Caco-2 (cell line): Measurements from ENCODE around the gene GNG14. TPM values are rescaled to one million over a fixed set of nuclear protein-coding genes. Genes with fewer than 3 reads are reported as not detected.

Source experiments
- BruUV-seq: library from RNA; stranded (reverse); fragments of 400-500 nt; replicated peaks from 2 replicates; lab custom pipeline; 2021; lab: Mats Ljungman, UMichigan
- CTCF ChIA-PET: fragments of 300-600 bp; sonication (Branson Sonifier 250); formaldehyde crosslinking; loops from one replicate; lab custom pipeline; 2022; ENCODE audit warnings: antibody characterized with exemption; lab: Charles Lee
- POLR2A ChIA-PET: fragments of 300-600 bp; sonication (Branson Sonifier 250); formaldehyde crosslinking; loops from one replicate; lab custom pipeline; 2022; ENCODE audit warnings: antibody characterized with exemption; lab: Charles Lee
- DNase-seq, 2 experiments: peaks; one replicate each; pipeline versions ENCODE4 v3.0.0 to v3.0.0-alpha.2; 2020 to 2022
- H3K27me3 ChIP-seq: replicated peaks from 2 replicates; pipeline ENCODE4 v1.6.0; 2011; ENCODE audit warnings: low read length; ENCODE audit not compliant: control insufficient read depth, insufficient read depth
- H3K36me3 ChIP-seq: 2 replicates; pipeline ENCODE4 v1.5.1; 2011; ENCODE audit warnings: low read length; ENCODE audit not compliant: control insufficient read depth, insufficient read depth
- H3K4me1 ChIP-seq: fragments of 250-450 bp; sonication (Bioruptor Pico); 2 replicates; pipeline ENCODE4 v1.5.1; 2020; ENCODE audit warnings: mild to moderate bottlenecking
- H3K4me3 ChIP-seq: 2 replicates; pipeline ENCODE4 v1.5.1; 2011; ENCODE audit warnings: low read depth, mild to moderate bottlenecking, control low read depth, low read length
- H3K9me3 ChIP-seq: fragments of 250-450 bp; sonication (Bioruptor Pico); 2 replicates; pipeline ENCODE4 v1.5.1; 2020; ENCODE audit warnings: mild to moderate bottlenecking, moderate library complexity
- H3K27ac Mint-ChIP-seq: one replicate; pipeline ENCODE4 v1.8.0; 2022; ENCODE audit warnings: mixed read lengths; ENCODE audit not compliant: unreplicated experiment
- H3K27me3 Mint-ChIP-seq: one replicate; pipeline ENCODE4 v1.8.0; 2022; ENCODE audit warnings: mixed read lengths; ENCODE audit not compliant: insufficient read depth, unreplicated experiment
- H3K36me3 Mint-ChIP-seq: one replicate; pipeline ENCODE4 v1.8.0; 2022; ENCODE audit warnings: mild to moderate bottlenecking, mixed read lengths; ENCODE audit not compliant: insufficient read depth, unreplicated experiment
- H3K4me1 Mint-ChIP-seq: one replicate; pipeline ENCODE4 v1.8.0; 2022; ENCODE audit warnings: low read depth, mixed read lengths; ENCODE audit not compliant: unreplicated experiment
- H3K4me3 Mint-ChIP-seq: one replicate; pipeline ENCODE4 v1.8.0; 2022; ENCODE audit warnings: mild to moderate bottlenecking, moderate library complexity, mixed read lengths; ENCODE audit not compliant: unreplicated experiment
- H3K9me3 Mint-ChIP-seq: one replicate; pipeline ENCODE4 v1.8.0; 2022; ENCODE audit warnings: mixed read lengths; ENCODE audit not compliant: unreplicated experiment
- CTCF ChIP-seq, 2 experiments: fragments of 200-600 bp in 1 of 2; IDR thresholded peaks; 1 replicate in 1 of 2; 2 replicates in 1 of 2; pipeline versions ENCODE4 v1.5.1 to v1.8.0; 2011 to 2022; ENCODE audit warnings: antibody characterized with exemption in 1 of 2, control low read depth in 1 of 2, inconsistent platforms in 1 of 2, low read depth in 1 of 2, low read length in 1 of 2, mild to moderate bottlenecking in 1 of 2, moderate library complexity in 1 of 2; ENCODE audit not compliant: insufficient read depth in 1 of 2, severe bottlenecking in 1 of 2, unreplicated experiment in 1 of 2
- intact Hi-C: fragments of 100-400 bp; cut with micrococcal nuclease; formaldehyde crosslinking; loops from one replicate; pipeline ENCODE4 v1.10.0; 2022; ENCODE audit not compliant: unreplicated experiment
- total RNA-seq: library from RNA; stranded (reverse); gene quantifications from 2 replicates; pipeline ENCODE4 v1.2.3, GENCODE V29; 2022

GNG14 gene
- total RNA-seq, 1 experiment from 2014 or later = not detected

- H3K27me3 Mint-ChIP-seq = no peaks in the 10 kb centered on the region
- peaks cover 32% of the 10 kb centered on the region for H3K36me3 Mint-ChIP-seq
- Histone ChIP-seq H3K4me3 (no peak overlapping the region), H3K27me3 (no peaks in the 10 kb centered on the region), H3K9me3 (no peaks in the 10 kb centered on the region), H3K36me3 (no peaks in the 10 kb centered on the region), H3K4me1 (no peaks in the 10 kb centered on the region)
- TF ChIP-seq CTCF (IDR thresholded peaks at IDR 0.05; ENCODE audit: insufficient read depth in 1 of 2, low read depth in 1 of 2, low read length in 1 of 2, severe bottlenecking in 1 of 2, unreplicated experiment in 1 of 2) = no peak
- no peak overlapping the region for H3K4me3 Mint-ChIP-seq
- DNase-seq = no peak
- BruUV-seq = no TSS peak
- H3K27ac Mint-ChIP-seq = no peak overlapping the region
- ChIA-PET POLR2A (no interaction called here), CTCF (no interaction called here)
- no peaks in the 10 kb centered on the region for H3K4me1 Mint-ChIP-seq
- intact Hi-C loops = no loop called here
- H3K9me3 Mint-ChIP-seq = no peaks in the 10 kb centered on the region
Measured at GRCh38 chr19:12656899-12657571, 30.8 kb upstream of the GNG14 start.

DNA sequence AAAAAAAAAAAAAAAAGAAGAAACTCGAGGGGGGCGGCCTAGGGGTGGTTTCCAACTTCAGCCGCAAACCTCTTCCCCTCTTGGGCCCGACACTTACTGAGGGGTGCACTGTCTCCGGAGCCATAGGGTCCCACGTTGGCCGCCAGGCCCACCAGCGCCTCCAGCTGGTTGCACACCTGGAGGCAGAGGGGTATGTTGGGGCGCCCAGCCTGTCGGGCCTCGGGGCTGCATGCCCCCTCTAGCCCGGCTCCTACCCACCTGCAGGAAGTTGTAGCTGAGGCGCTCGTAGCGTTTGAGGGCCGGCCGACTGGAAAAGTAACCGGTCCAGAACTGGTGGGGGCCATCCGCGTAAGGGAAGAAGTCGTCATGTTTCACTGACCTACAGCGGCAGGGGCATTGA is 29.8 kb upstream of the GNG14 start:
- H3K4me3 ChIP-seq = no peak overlapping the region
- no peaks in the 10 kb centered on the region for H3K27me3 ChIP-seq
- BruUV-seq = no TSS peak
- no peaks in the 10 kb centered on the region for H3K4me1 ChIP-seq
- ChIA-PET POLR2A (no interaction called here), CTCF (no interaction called here)
- intact Hi-C loops = no loop called here
- TF ChIP-seq CTCF (IDR thresholded peaks at IDR 0.05; ENCODE audit: insufficient read depth in 1 of 2, low read depth in 1 of 2, low read length in 1 of 2, severe bottlenecking in 1 of 2, unreplicated experiment in 1 of 2) = peak in 1 of 2 experiments; percentile 4
- no peaks in the 10 kb centered on the region for H3K36me3 ChIP-seq
- Mint-ChIP-seq H3K27ac (no peak overlapping the region), H3K36me3 (peaks cover 32% of the 10 kb centered on the region), H3K27me3 (no peaks in the 10 kb centered on the region), H3K9me3 (no peaks in the 10 kb centered on the region), H3K4me3 (no peak overlapping the region), H3K4me1 (no peaks in the 10 kb centered on the region)
- H3K9me3 ChIP-seq = no peaks in the 10 kb centered on the region
- no peak for DNase-seq

GRCh38 chr19:12660980-12661379 is 26.8 kb upstream of the GNG14 start:
- no peak for TF ChIP-seq CTCF (IDR thresholded peaks at IDR 0.05; ENCODE audit: insufficient read depth in 1 of 2, low read depth in 1 of 2, low read length in 1 of 2, severe bottlenecking in 1 of 2, unreplicated experiment in 1 of 2)
- Mint-ChIP-seq H3K27me3 (no peaks in the 10 kb centered on the region), H3K27ac (no peak overlapping the region), H3K36me3 (peaks cover 36% of the 10 kb centered on the region), H3K4me1 (peaks cover 5% of the 10 kb centered on the region), H3K9me3 (no peaks in the 10 kb centered on the region), H3K4me3 (no peak overlapping the region)
- Histone ChIP-seq H3K27me3 (no peaks in the 10 kb centered on the region), H3K4me1 (no peaks in the 10 kb centered on the region), H3K4me3 (no peak overlapping the region), H3K9me3 (no peaks in the 10 kb centered on the region), H3K36me3 (no peaks in the 10 kb centered on the region; the same call in none of the 2 replicates)
- CTCF ChIA-PET = no interaction called here
- POLR2A ChIA-PET = no interaction called here
- no peak for DNase-seq
- BruUV-seq = no TSS peak
- intact Hi-C loops = no loop called here
